Spleen (tissue), 11 donors: ENCODE results near the gene GAS6. TPM values are rescaled to one million over a fixed set of nuclear protein-coding genes. Genes with fewer than 3 reads are reported as not detected.
A peak's percentile ranks its signal among the peaks of the same experiment; 100 is the strongest.
"Not testable (repeated sequence)": the region's sequence is repeated elsewhere in the genome, so short reads cannot be mapped to it uniquely, and the experiment has no call there.

Experiments
- DNase-seq: peaks from one replicate; pipeline ENCODE4 v3.0.0-alpha.2; 2020
- H3K27ac ChIP-seq, 8 donors: fragments of 200-600 bp; sonication (generic) in 7 of 8; 1 replicate in 4 of 8; 2 replicates in 4 of 8; pipeline versions ENCODE4 v1.5.0 to v1.8.0; 2016 to 2021; ENCODE audit warnings: inconsistent platforms in 4 of 8, mild to moderate bottlenecking in 4 of 8, moderate library complexity in 1 of 8
- H3K27me3 ChIP-seq, 7 donors: fragments of 200-600 bp; sonication (generic) in 6 of 7; replicated peaks in 1 of 7; 1 replicate in 4 of 7; 2 replicates in 3 of 7; pipeline versions ENCODE4 v1.5.0 to v1.8.0; 2016 to 2021; ENCODE audit warnings: inconsistent platforms in 3 of 7, mild to moderate bottlenecking in 1 of 7
- H3K36me3 ChIP-seq, 6 donors: fragments of 200-600 bp; sonication (generic) in 5 of 6; 1 replicate in 4 of 6; 2 replicates in 2 of 6; pipeline versions ENCODE4 v1.5.0 to v1.8.0; 2016 to 2021; ENCODE audit warnings: inconsistent platforms in 2 of 6
- H3K4me1 ChIP-seq, 6 donors: fragments of 200-600 bp; sonication (generic) in 5 of 6; 1 replicate in 3 of 6; 2 replicates in 3 of 6; pipeline versions ENCODE4 v1.5.0 to v1.8.0; 2016 to 2021; ENCODE audit warnings: inconsistent platforms in 3 of 6
- H3K4me3 ChIP-seq, 8 donors: fragments of 200-600 bp; sonication (generic) in 7 of 8; 1 replicate in 4 of 8; 2 replicates in 4 of 8; pipeline versions ENCODE4 v1.5.0 to v1.8.0; 2016 to 2021; ENCODE audit warnings: inconsistent platforms in 4 of 8, mild to moderate bottlenecking in 4 of 8, moderate library complexity in 2 of 8
- H3K9me3 ChIP-seq, 8 donors: fragments of 200-600 bp; sonication (generic) in 7 of 8; 1 replicate in 4 of 8; 2 replicates in 4 of 8; pipeline versions ENCODE4 v1.5.0 to v1.8.0; 2016 to 2021; ENCODE audit warnings: inconsistent platforms in 4 of 8
- CTCF ChIP-seq, 11 experiments: fragments of 200-600 bp in 7 of 11; fragments of 450-650 bp in 4 of 11; sonication (generic) in 4 of 11; IDR thresholded peaks in 8 of 11; conservative IDR thresholded peaks in 3 of 11; 1 replicate in 7 of 11; 2 replicates in 4 of 11; pipeline versions ENCODE4 v1.4.0 to v1.8.0; 2016 to 2021; ENCODE audit warnings: antibody characterized with exemption in 11 of 11, inconsistent platforms in 4 of 11, mild to moderate bottlenecking in 1 of 11
- POLR2A ChIP-seq, 3 donors: fragments of 450-650 bp; IDR thresholded peaks; one replicate each; pipeline ENCODE4 v1.5.1; 2017; ENCODE audit warnings: antibody characterized with exemption in 3 of 3, mild to moderate bottlenecking in 1 of 3
- POLR2AphosphoS5 ChIP-seq, 3 donors: sonication (generic); formaldehyde crosslinking; IDR thresholded peaks; one replicate each; pipeline ENCODE4 v1.5.1; 2017; ENCODE audit warnings: antibody characterized with exemption in 3 of 3
- WGBS, 5 donors: extraction: QIAGEN DNeasy Blood & Tissue Kit in 3 of 5; methylation state at CpG; one replicate each; pipeline versions ENCODE4 v1.1.5 to v1.1.7; 2013 to 2018; 5-methylcytosine and 5-hydroxymethylcytosine counted together
- intact Hi-C: fragments of 100-400 bp; cut with DNase I; formaldehyde crosslinking; loops from one replicate; pipeline ENCODE4 v1.15.0; 2023; ENCODE audit warnings: low total_unique reads
- polyA plus RNA-seq, 3 donors: library from polyadenylated mRNA; stranded (reverse); fragments of 200-250 nt; gene quantifications; one replicate each; pipeline ENCODE4 v1.2.1, GENCODE V29; 2013
- total RNA-seq, 7 donors: library from RNA; depleted of rRNA in 3 of 7; stranded (reverse); fragments of >200 nt in 3 of 7; fragmentation: NEBNext Ultra II Directional in 4 of 7; extraction: Animal tissue kit (Norgen Biotek cat#: 25700) in 4 of 7; gene quantifications; one replicate each; pipeline versions ENCODE4 v1.1.0 to v1.2.1, GENCODE V29; 2016 to 2021
- donor health status: healthy with polysubstance abuse.
- donor health status: DM: no; HTN: no; CAD: no; lungs with moderate emphysema.
- donor health status: DM: no; HTN: no; CAD: no.
- donor health status: Bipolar disorder and iron deficiency.
- donor health status: healthy.
- donor health status: DM: no; HTN: no; CAD: no.
- donor health status: DM: yes; HTN: yes; CAD: no.

GAS6 gene
- total and polyA plus RNA-seq, 10 donors = 16.7 to 54.5 (median 35.0) TPM

- Histone ChIP-seq H3K4me3 (no peak overlapping the region), H3K4me1 (peaks cover 0 to 1% (median 0%) of the 10 kb centered on the region in 6 donors), H3K27me3 (no peaks in the 10 kb centered on the region), H3K27ac (no peak overlapping the region), H3K9me3 (no peaks in the 10 kb centered on the region), H3K36me3 (peaks cover 0 to 25% (median 0%) of the 10 kb centered on the region in 6 donors)
- TF ChIP-seq POLR2AphosphoS5 (IDR thresholded peaks at IDR 0.05) (no peak), CTCF (IDR thresholded peaks at IDR 0.05 in 8 of 11, conservative IDR thresholded peaks at IDR 0.05 in 3 of 11) (no peak), POLR2A (IDR thresholded peaks at IDR 0.05) (no peak)
- DNase-seq = peak; percentile 30
- intact Hi-C loops = no loop called here
- 82 to 86% (median 84%) methylated on average over 17 to 20 of the region's 20 CpGs for WGBS, 5 donors
Measured at GRCh38 chr13:113796211-113796963, 67.5 kb downstream of the GAS6 start.

- WGBS, 5 donors = 8 to 15% (median 13%) methylated on average over 1 of the region's 1 CpG
- H3K27me3 ChIP-seq, H3K27ac ChIP-seq, H3K4me3 ChIP-seq, H3K9me3 ChIP-seq, intact Hi-C loops, H3K4me1 ChIP-seq: not testable (repeated sequence)
- peaks cover 0 to 25% (median 0%) of the 10 kb centered on the region in 6 donors for H3K36me3 ChIP-seq
- peak; percentile 10 for DNase-seq
Measured at GRCh38 chr13:113795362-113795761, 68.5 kb downstream of the GAS6 start.

GRCh38 chr13:113794764-113795173 lies 69.1 kb downstream of the GAS6 start:
- Histone ChIP-seq H3K27me3 (no peaks in the 10 kb centered on the region), H3K9me3 (no peaks in the 10 kb centered on the region), H3K36me3 (peaks cover 0 to 25% (median 0%) of the 10 kb centered on the region in 6 donors), H3K27ac (no peak overlapping the region), H3K4me3 (no peak overlapping the region), H3K4me1 (no peaks in the 10 kb centered on the region)
- intact Hi-C loops = no loop called here
- 88 to 93% (median 90%) methylated on average over 24 of the region's 24 CpGs for WGBS, 5 donors
- peak; percentile 58 for DNase-seq
- no peak for TF ChIP-seq CTCF (IDR thresholded peaks at IDR 0.05 in 8 of 11, conservative IDR thresholded peaks at IDR 0.05 in 3 of 11)
- no peak for TF ChIP-seq POLR2AphosphoS5 (IDR thresholded peaks at IDR 0.05)
- no peak for TF ChIP-seq POLR2A (IDR thresholded peaks at IDR 0.05)

- peaks cover 0 to 25% (median 0%) of the 10 kb centered on the region in 6 donors for H3K36me3 ChIP-seq
- 91 to 94% (median 93%) methylated on average over 22 to 23 of the region's 23 CpGs for WGBS, 5 donors
- no peak overlapping the region for H3K4me3 ChIP-seq
- intact Hi-C loops = no loop called here
- DNase-seq = peak; percentile 59
- H3K27ac ChIP-seq = no peak overlapping the region
- no peaks in the 10 kb centered on the region for H3K9me3 ChIP-seq
- TF ChIP-seq POLR2A (IDR thresholded peaks at IDR 0.05) (no peak), POLR2AphosphoS5 (IDR thresholded peaks at IDR 0.05) (no peak)
- H3K27me3 ChIP-seq = no peaks in the 10 kb centered on the region
- H3K4me1 ChIP-seq = no peaks in the 10 kb centered on the region
Measured at GRCh38 chr13:113794086-113794485, 69.8 kb downstream of the GAS6 start.

- Histone ChIP-seq H3K4me1 (no peaks in the 10 kb centered on the region), H3K9me3 (no peaks in the 10 kb centered on the region), H3K36me3 (peaks cover 0 to 25% (median 0%) of the 10 kb centered on the region in 6 donors), H3K4me3 (no peak overlapping the region), H3K27me3 (peaks cover 0 to 1% (median 0%) of the 10 kb centered on the region in 7 donors), H3K27ac (no peak overlapping the region)
- peak; percentile 64 for DNase-seq
- intact Hi-C loops = no loop called here
- WGBS, 5 donors = 88 to 98% (median 94%) methylated on average over 8 to 15 of the region's 15 CpGs
- no peak for TF ChIP-seq POLR2A (IDR thresholded peaks at IDR 0.05)
- TF ChIP-seq CTCF (IDR thresholded peaks at IDR 0.05 in 8 of 11, conservative IDR thresholded peaks at IDR 0.05 in 3 of 11) = no peak
- no peak for TF ChIP-seq POLR2AphosphoS5 (IDR thresholded peaks at IDR 0.05)
Measured at GRCh38 chr13:113793718-113794085, 70.2 kb downstream of the GAS6 start.
